Mesendoderm (in vitro differentiated cells): ENCODE data around the gene GRK2.
A peak's percentile ranks its signal among the peaks of the same experiment; 100 is the strongest.

Source experiments
- DNase-seq: peaks from one replicate; pipeline ENCODE4 v3.0.0; 2013
- H2AK5ac ChIP-seq: 2 replicates; pipeline ENCODE4 v1.6.1; 2013; ENCODE audit warnings: low read length, inconsistent platforms
- H2BK120ac ChIP-seq: 2 replicates; pipeline ENCODE4 v1.6.1; 2013; ENCODE audit warnings: low read depth, mild to moderate bottlenecking, low read length, moderate library complexity, mixed read lengths
- H2BK15ac ChIP-seq: replicated peaks from 2 replicates; pipeline ENCODE4 v1.6.1; 2013; ENCODE audit warnings: low read depth, mild to moderate bottlenecking, moderate library complexity
- H2BK5ac ChIP-seq: 2 replicates; pipeline ENCODE4 v1.6.1; 2013; ENCODE audit warnings: low read length, inconsistent platforms
- H3K18ac ChIP-seq: 2 replicates; pipeline ENCODE4 v1.6.1; 2013; ENCODE audit warnings: mild to moderate bottlenecking, low read length, mixed read lengths
- H3K23ac ChIP-seq: one replicate; pipeline ENCODE4 v1.6.1; 2013; ENCODE audit warnings: low read length
- H3K27ac ChIP-seq: 2 replicates; pipeline ENCODE4 v1.5.1; 2013; ENCODE audit warnings: low read depth, mild to moderate bottlenecking, inconsistent platforms, low read length, moderate library complexity
- H3K27me3 ChIP-seq: 2 replicates; pipeline ENCODE4 v1.6.1; 2013; ENCODE audit warnings: low read length, control low read depth, mild to moderate bottlenecking, inconsistent platforms; ENCODE audit not compliant: insufficient read depth, poor library complexity
- H3K36me3 ChIP-seq: 2 replicates; pipeline ENCODE4 v1.6.1; 2013; ENCODE audit warnings: low read length, inconsistent platforms; ENCODE audit not compliant: control insufficient read depth, insufficient read depth
- H3K4ac ChIP-seq: one replicate; pipeline ENCODE4 v1.6.1; 2013; ENCODE audit warnings: low read depth, mild to moderate bottlenecking, low read length, moderate library complexity
- H3K4me1 ChIP-seq: 2 replicates; pipeline ENCODE4 v1.6.1; 2013; ENCODE audit warnings: low read depth, low read length, inconsistent platforms; ENCODE audit not compliant: control insufficient read depth
- H3K4me2 ChIP-seq: 2 replicates; pipeline ENCODE4 v1.6.1; 2013; ENCODE audit warnings: low read length
- H3K4me3 ChIP-seq: 2 replicates; pipeline ENCODE4 v1.5.1; 2013; ENCODE audit warnings: mild to moderate bottlenecking, low read length
- H3K56ac ChIP-seq: one replicate; pipeline ENCODE4 v1.6.1; 2013; ENCODE audit warnings: low read length
- H3K79me1 ChIP-seq: 2 replicates; pipeline ENCODE4 v1.6.1; 2013; ENCODE audit warnings: low read length, inconsistent platforms
- H3K79me2 ChIP-seq: 2 replicates; pipeline ENCODE4 v1.6.1; 2013; ENCODE audit warnings: mild to moderate bottlenecking, low read length; ENCODE audit not compliant: control insufficient read depth, insufficient read depth
- H3K9ac ChIP-seq: 2 replicates; pipeline ENCODE4 v1.6.1; 2013; ENCODE audit warnings: low read length, inconsistent platforms
- H4K5ac ChIP-seq: one replicate; pipeline ENCODE4 v1.6.1; 2013; ENCODE audit warnings: low read length
- H4K8ac ChIP-seq: one replicate; pipeline ENCODE4 v1.6.1; 2013; ENCODE audit warnings: low read depth, mild to moderate bottlenecking, control low read depth, low read length, moderate library complexity
- WGBS: extraction: QIAGEN DNeasy Blood & Tissue Kit; methylation state at CpG from one replicate; pipeline ENCODE4 v1.1.7; 2013; ENCODE audit warnings: low lambda C conversion rate, missing lambda C conversion rate; ENCODE audit not compliant: insufficient coverage; ENCODE audit errors: extremely low coverage; 5-methylcytosine and 5-hydroxymethylcytosine counted together

The GRK2 gene

GRCh38 chr11:67274768-67275605, 8.7 kb downstream of the GRK2 start:
- H3K27me3 ChIP-seq = no peaks in the 10 kb centered on the region
- no peak overlapping the region for H2BK120ac ChIP-seq
- no peak overlapping the region for H3K27ac ChIP-seq
- H3K9ac ChIP-seq = no peak overlapping the region
- DNase-seq = no peak
- no peak overlapping the region for H3K18ac ChIP-seq
- WGBS = no CpG with 5 or more reads among the region's 35 CpGs
- H3K36me3 ChIP-seq = peaks cover 4% of the 10 kb centered on the region
- peaks cover 19% of the 10 kb centered on the region for H3K4me1 ChIP-seq
- peaks cover 45% of the 10 kb centered on the region for H3K79me1 ChIP-seq
- H3K4ac ChIP-seq = no peak overlapping the region
- H3K79me2 ChIP-seq = peaks cover 39% of the 10 kb centered on the region
- no peak overlapping the region for H2BK15ac ChIP-seq
- H3K4me3 ChIP-seq = no peak overlapping the region
- no peak overlapping the region for H3K4me2 ChIP-seq
- no peak overlapping the region for H4K5ac ChIP-seq
- H3K56ac ChIP-seq = peak overlapping the region; percentile 25
- H3K23ac ChIP-seq = no peak overlapping the region
- no peak overlapping the region for H2BK5ac ChIP-seq
- no peak overlapping the region for H2AK5ac ChIP-seq
- H4K8ac ChIP-seq = no peak overlapping the region

GRCh38 chr11:67275606-67276409, 9.5 kb downstream of the GRK2 start:
- Histone ChIP-seq H3K79me1 (peaks cover 43% of the 10 kb centered on the region), H3K4me2 (no peak overlapping the region), H3K9ac (no peak overlapping the region), H3K18ac (no peak overlapping the region), H2BK120ac (no peak overlapping the region), H3K36me3 (peaks cover 6% of the 10 kb centered on the region), H3K23ac (no peak overlapping the region), H3K27ac (no peak overlapping the region), H2BK15ac (no peak overlapping the region), H3K79me2 (peaks cover 37% of the 10 kb centered on the region), H3K4ac (no peak overlapping the region), H4K8ac (no peak overlapping the region), H3K4me3 (no peak overlapping the region), H2BK5ac (no peak overlapping the region), H4K5ac (no peak overlapping the region), H3K27me3 (no peaks in the 10 kb centered on the region), H2AK5ac (no peak overlapping the region), H3K4me1 (peaks cover 14% of the 10 kb centered on the region), H3K56ac (peak overlapping the region; percentile 39)
- DNase-seq = peak; percentile 27
- no CpG with 5 or more reads among the region's 17 CpGs for WGBS

- Histone ChIP-seq H3K4me1 (peaks cover 8% of the 10 kb centered on the region), H3K4me2 (no peak overlapping the region), H3K79me2 (peaks cover 27% of the 10 kb centered on the region), H3K9ac (peak overlapping the region; percentile 80), H3K27ac (peak overlapping the region; percentile 91), H4K8ac (no peak overlapping the region), H3K18ac (peak overlapping the region; percentile 7), H2BK5ac (no peak overlapping the region), H2BK120ac (no peak overlapping the region), H3K4ac (no peak overlapping the region), H4K5ac (no peak overlapping the region), H2BK15ac (no peak overlapping the region), H3K4me3 (no peak overlapping the region), H3K23ac (peak overlapping the region; percentile 17), H3K36me3 (peaks cover 8% of the 10 kb centered on the region), H3K27me3 (no peaks in the 10 kb centered on the region), H3K56ac (peak overlapping the region; percentile 85), H3K79me1 (peaks cover 33% of the 10 kb centered on the region), H2AK5ac (peak overlapping the region; percentile 45)
- DNase-seq = peak; percentile 61
- no CpG with 5 or more reads among the region's 16 CpGs for WGBS
These were observed 10.5 kb downstream of the GRK2 start for GRCh38 chr11:67276781-67277230.

GRCh38 chr11:67277231-67277961, 11.1 kb downstream of the GRK2 start:
- no peak overlapping the region for H3K4me3 ChIP-seq

GRCh38 chr11:67278135-67278938, 12.1 kb downstream of the GRK2 start:
- H3K9ac ChIP-seq = peak overlapping the region; percentile 58
- no peak overlapping the region for H3K4me3 ChIP-seq
- H2BK5ac ChIP-seq = no peak overlapping the region
- DNase-seq = no peak
- H3K4me1 ChIP-seq = peaks cover 8% of the 10 kb centered on the region
- no peak overlapping the region for H2BK120ac ChIP-seq
- peaks cover 12% of the 10 kb centered on the region for H3K79me2 ChIP-seq
- no CpG with 5 or more reads among the region's 14 CpGs for WGBS
- H2BK15ac ChIP-seq = no peak overlapping the region
- H2AK5ac ChIP-seq = peak overlapping the region; percentile 48
- peak overlapping the region; percentile 69 for H3K56ac ChIP-seq
- no peak overlapping the region for H3K27ac ChIP-seq
- peaks cover 19% of the 10 kb centered on the region for H3K79me1 ChIP-seq
- no peaks in the 10 kb centered on the region for H3K27me3 ChIP-seq
- H3K4me2 ChIP-seq = no peak overlapping the region
- no peak overlapping the region for H4K5ac ChIP-seq
- H4K8ac ChIP-seq = no peak overlapping the region
- no peak overlapping the region for H3K18ac ChIP-seq
- H3K4ac ChIP-seq = no peak overlapping the region
- peaks cover 15% of the 10 kb centered on the region for H3K36me3 ChIP-seq
- H3K23ac ChIP-seq = no peak overlapping the region

More at GRCh38 chr11:67277231-67277961, 11.1 kb downstream of the GRK2 start:
- peak; percentile 84 for DNase-seq
- H2BK15ac ChIP-seq = no peak overlapping the region
- H3K79me1 ChIP-seq = peaks cover 27% of the 10 kb centered on the region
- peak overlapping the region; percentile 51 for H2BK5ac ChIP-seq
- H3K27me3 ChIP-seq = no peaks in the 10 kb centered on the region
- peak overlapping the region; percentile 23 for H3K4ac ChIP-seq
- peak overlapping the region; percentile 85 for H3K56ac ChIP-seq
- H3K9ac ChIP-seq = peak overlapping the region; percentile 80
- H3K4me2 ChIP-seq = no peak overlapping the region
- no peak overlapping the region for H4K8ac ChIP-seq
- peaks cover 21% of the 10 kb centered on the region for H3K79me2 ChIP-seq
- peak overlapping the region; percentile 91 for H3K27ac ChIP-seq
- H2AK5ac ChIP-seq = peak overlapping the region; percentile 48
- no CpG with 5 or more reads among the region's 24 CpGs for WGBS
- H3K36me3 ChIP-seq = peaks cover 9% of the 10 kb centered on the region
- H3K4me1 ChIP-seq = peaks cover 8% of the 10 kb centered on the region
- H3K18ac ChIP-seq = peak overlapping the region; percentile 7
- H2BK120ac ChIP-seq = no peak overlapping the region
- H4K5ac ChIP-seq = peak overlapping the region; percentile 71
- peak overlapping the region; percentile 6 for H3K23ac ChIP-seq
